HepG2 (cell line): ENCODE measurements around the gene RHOT2. TPM values are rescaled to one million over a fixed set of nuclear protein-coding genes. Genes with fewer than 3 reads are reported as not detected.

Experiments
- CBX1 ChIP-seq: IDR thresholded peaks from one replicate; pipeline ENCODE4 v1.6.1; 2016; ENCODE audit warnings: antibody characterized with exemption, low read depth
- CERS6 ChIP-seq: sonication (generic); formaldehyde crosslinking; IDR thresholded peaks from 2 replicates; pipeline ENCODE4 v1.5.0; 2020; ENCODE audit warnings: missing genetic modification reagents
- CHD4 ChIP-seq: fragments of 200-600 bp; sonication (generic); IDR thresholded peaks from 2 replicates; pipeline ENCODE4 v1.7.0; 2017; ENCODE audit warnings: mild to moderate bottlenecking, low read length, borderline replicate concordance
- CREM ChIP-seq, 2 experiments: sonication (generic) in 1 of 2; formaldehyde crosslinking in 1 of 2; IDR thresholded peaks; 2 replicates each; pipeline versions ENCODE4 v1.4.0 to v1.6.1; 2016 to 2020; ENCODE audit warnings: antibody characterized with exemption in 1 of 2, mild to moderate bottlenecking in 1 of 2, missing genetic modification reagents in 1 of 2
- EED ChIP-seq: sonication (generic); formaldehyde crosslinking; IDR thresholded peaks from 2 replicates; pipeline ENCODE4 v1.5.0; 2020; ENCODE audit warnings: mild to moderate bottlenecking, missing genetic modification reagents
- EP300 ChIP-seq, 3 experiments: sonication (generic) in 1 of 3; formaldehyde crosslinking in 1 of 3; IDR thresholded peaks; 2 replicates each; pipeline versions ENCODE4 v1.5.1 to v1.6.1; 2011 to 2020; ENCODE audit warnings: low read depth in 2 of 3, low read length in 2 of 3, borderline replicate concordance in 1 of 3, improper control_type of control experiment in 1 of 3, mild to moderate bottlenecking in 1 of 3, missing genetic modification reagents in 1 of 3, moderate library complexity in 1 of 3
- HDAC6 ChIP-seq: fragments of 200-600 bp; sonication (generic); IDR thresholded peaks from 2 replicates; pipeline ENCODE4 v1.7.0; 2017; ENCODE audit warnings: mild to moderate bottlenecking, antibody characterized with exemption, low read length, low read depth
- HMG20B ChIP-seq: conservative IDR thresholded peaks from 2 replicates; pipeline ENCODE4 v1.6.1; 2016; ENCODE audit warnings: missing genetic modification reagents, missing compliant biosample characterization
- HOXD1 ChIP-seq: sonication (generic); formaldehyde crosslinking; IDR thresholded peaks from 2 replicates; pipeline ENCODE4 v1.5.0; 2020; ENCODE audit warnings: missing genetic modification reagents
- MIXL1 ChIP-seq: IDR thresholded peaks from 2 replicates; pipeline ENCODE4 v1.6.1; 2016
- MLX ChIP-seq: IDR thresholded peaks from 2 replicates; pipeline ENCODE4 v1.6.1; 2016
- NR3C1 ChIP-seq: sonication (generic); formaldehyde crosslinking; IDR thresholded peaks from 2 replicates; pipeline ENCODE4 v1.4.0; 2020; ENCODE audit warnings: missing genetic modification reagents
- PATZ1 ChIP-seq: sonication (generic); formaldehyde crosslinking; IDR thresholded peaks from 2 replicates; pipeline ENCODE4 v1.4.0; 2020; ENCODE audit warnings: missing genetic modification reagents
- RFX3 ChIP-seq: IDR thresholded peaks from 2 replicates; pipeline ENCODE4 v1.6.1; 2016; ENCODE audit warnings: missing biosample characterization, missing genetic modification reagents
- RXRB ChIP-seq: IDR thresholded peaks from 2 replicates; pipeline ENCODE4 v1.6.1; 2016; ENCODE audit warnings: borderline replicate concordance, missing genetic modification reagents, missing compliant biosample characterization
- SOX5 ChIP-seq: IDR thresholded peaks from 2 replicates; pipeline ENCODE4 v1.6.1; 2016; ENCODE audit warnings: borderline replicate concordance
- ZBTB8A ChIP-seq: sonication (generic); formaldehyde crosslinking; IDR thresholded peaks from 2 replicates; pipeline ENCODE4 v1.4.0; 2020; ENCODE audit warnings: mild to moderate bottlenecking, low read depth, missing genetic modification reagents, borderline replicate concordance
- ZGPAT ChIP-seq: IDR thresholded peaks from 2 replicates; pipeline ENCODE4 v1.6.1; 2016; ENCODE audit warnings: mild to moderate bottlenecking
- ZKSCAN5 ChIP-seq: sonication (generic); formaldehyde crosslinking; IDR thresholded peaks from 2 replicates; pipeline ENCODE4 v1.5.1; 2020; ENCODE audit warnings: mild to moderate bottlenecking, missing genetic modification reagents
- ZNF20 ChIP-seq: sonication (generic); formaldehyde crosslinking; IDR thresholded peaks from 2 replicates; pipeline ENCODE4 v1.4.0; 2020; ENCODE audit warnings: mild to moderate bottlenecking, moderate library complexity, missing genetic modification reagents
- ZNF431 ChIP-seq: sonication (generic); formaldehyde crosslinking; IDR thresholded peaks from 2 replicates; pipeline ENCODE4 v1.9.0; 2022; ENCODE audit warnings: missing genetic modification reagents, low read depth, mild to moderate bottlenecking, borderline replicate concordance
- ZNF441 ChIP-seq: sonication (generic); formaldehyde crosslinking; IDR thresholded peaks from 2 replicates; pipeline ENCODE4 v1.7.0; 2021; ENCODE audit warnings: missing genetic modification reagents, borderline replicate concordance
- ZNF605 ChIP-seq: sonication (generic); formaldehyde crosslinking; IDR thresholded peaks from 2 replicates; pipeline ENCODE4 v1.8.0; 2022; ENCODE audit warnings: mild to moderate bottlenecking, missing genetic modification reagents
- ZNF768 ChIP-seq: sonication (generic); formaldehyde crosslinking; IDR thresholded peaks from 2 replicates; pipeline ENCODE4 v1.4.0; 2020; ENCODE audit warnings: missing genetic modification reagents
- polyA plus RNA-seq, 8 experiments: library from polyadenylated mRNA; depleted of rRNA in 3 of 8; stranded (reverse) in 7 of 8; unstranded in 1 of 8; fragments of >200 nt; fragmentation: Illumina TruSeq in 4 of 8; extraction: Trizol in 4 of 8; gene quantifications; 2 replicates each; pipeline versions ENCODE4 v1.2.1 to v1.2.3, GENCODE V29; 2011 to 2016; ENCODE audit warnings: low read depth in 4 of 8, missing spikeins in 1 of 8, mixed read lengths in 1 of 8; ENCODE audit not compliant: insufficient read depth in 1 of 8
- total RNA-seq, 5 experiments: library from RNA; depleted of rRNA; stranded (reverse); fragments of >200 nt; fragmentation: Illumina TruSeq; extraction: Trizol; gene quantifications; 2 replicates each; pipeline ENCODE4 v1.2.3, GENCODE V29; 2016; ENCODE audit warnings: low read depth in 1 of 5

RHOT2 gene
- total and polyA plus RNA-seq, 2 of the 13 experiments (the other 11 are each of a cell fraction or from before 2014, with no cell fraction given): 63.6 to 76.9 TPM

GRCh38 chr16:645852-646678, 21.9 kb upstream of the RHOT2 start (continued):
- TF ChIP-seq ZGPAT (CRISPR knock-in tag) (peak; percentile 54; the same call in 1 of the 2 replicates), ZKSCAN5 (CRISPR knock-in tag) (0 out of 2 replicates have a peak, but pooled peaks have one; percentile 69), CBX1 (peak; percentile 4), PATZ1 (CRISPR knock-in tag) (peak; percentile 85), EP300 (IDR thresholded peaks at IDR 0.05; ENCODE audit: low read depth in 2 of 2, low read length in 2 of 2) (peak in 1 of 2 experiments; percentile 43; a peak in 2 of 4 replicates), EP300 (CRISPR knock-in tag; IDR thresholded peaks at IDR 0.05; ENCODE audit: borderline replicate concordance) (no peak), ZNF20 (CRISPR knock-in tag) (no peak), RXRB (CRISPR knock-in tag) (peak; percentile 100), HDAC6 (no peak), ZNF605 (no peak), CREM (IDR thresholded peaks at IDR 0.05) (0 out of 2 replicates have a peak, but pooled peaks have one; percentile 26), CREM (CRISPR knock-in tag; IDR thresholded peaks at IDR 0.05) (no peak), NR3C1 (CRISPR knock-in tag) (no peak), ZNF441 (CRISPR knock-in tag) (peak; percentile 58; the same call in 1 of the 2 replicates), ZNF768 (peak; percentile 35; the same call in 1 of the 2 replicates), MLX (CRISPR knock-in tag) (peak; percentile 41; the same call in 1 of the 2 replicates), HOXD1 (no peak), SOX5 (peak; percentile 13; the same call in 1 of the 2 replicates), HMG20B (CRISPR knock-in tag) (no peak), ZNF431 (CRISPR knock-in tag) (0 out of 2 replicates have a peak, but pooled peaks have one; percentile 63), CERS6 (CRISPR knock-in tag) (no peak), MIXL1 (CRISPR knock-in tag) (0 out of 2 replicates have a peak, but pooled peaks have one; percentile 10), EED (CRISPR knock-in tag) (0 out of 2 replicates have a peak, but pooled peaks have one; percentile 53), CHD4 (no peak), ZBTB8A (CRISPR knock-in tag) (no peak), RFX3 (CRISPR knock-in tag) (no peak)
